ENCODE results near the gene KRTAP2-3.

KRTAP2-3 gene

GRCh38 chr17:41029633-41030245, 30.2 kb downstream of the KRTAP2-3 start, which contains the start of gene KRTAP1-4:
KRTAP1-4 (minus strand) TSS chr17:41030195; CDS start chr17:41030078, 117 bp downstream.
- DNase-seq (ENCODE audit: low read depth) = no peak

GRCh38 chr17:41026715-41027471, 33.0 kb downstream of the KRTAP2-3 start, which contains the start of gene KRTAP1-5:
KRTAP1-5 (minus strand) TSS chr17:41027208; CDS start chr17:41027155, 53 bp downstream.
- DNase-seq (ENCODE audit: low read depth) = no peak

GRCh38 chr17:41024697-41025096, 35.2 kb downstream of the KRTAP2-3 start:
- DNase-seq (ENCODE audit: low read depth) = no peak

- no peak for DNase-seq (ENCODE audit: low read depth)
Observed at GRCh38 chr17:41020336-41020735, 39.6 kb downstream of the KRTAP2-3 start.

GRCh38 chr17:41019415-41019814, 40.5 kb downstream of the KRTAP2-3 start:
- no peak for DNase-seq (ENCODE audit: low read depth)

- no peak for DNase-seq (ENCODE audit: low read depth)
Observed at GRCh38 chr17:41018541-41018940, 41.4 kb downstream of the KRTAP2-3 start.

GRCh38 chr17:41016578-41017215, 43.2 kb downstream of the KRTAP2-3 start:
- DNase-seq (ENCODE audit: low read depth) = no peak

- no peak for DNase-seq (ENCODE audit: low read depth)
Observed at GRCh38 chr17:41015454-41015853, 44.5 kb downstream of the KRTAP2-3 start.

GRCh38 chr17:41013606-41014005, 46.3 kb downstream of the KRTAP2-3 start:
- DNase-seq (ENCODE audit: low read depth) = no peak

GRCh38 chr17:41013181-41013580, 46.7 kb downstream of the KRTAP2-3 start:
- no peak for DNase-seq (ENCODE audit: low read depth)

- DNase-seq (ENCODE audit: low read depth) = no peak
Observed at GRCh38 chr17:41012326-41013120, 47.4 kb downstream of the KRTAP2-3 start.

- no peak for DNase-seq (ENCODE audit: low read depth)
Observed at GRCh38 chr17:41010441-41010840, 49.5 kb downstream of the KRTAP2-3 start.

GRCh38 chr17:41009936-41010335, 50.0 kb downstream of the KRTAP2-3 start:
- DNase-seq (ENCODE audit: low read depth) = no peak

- no peak for DNase-seq (ENCODE audit: low read depth)
Observed at GRCh38 chr17:41009301-41009760, 50.6 kb downstream of the KRTAP2-3 start.

Measured in activated gamma-delta T cell treated with anti-CD3 and anti-CD28 coated beads, Interleukin-2, amount 50 U/mL, for 16 hours (primary cell).